HG03520 (cell line): ENCODE results near the gene GNAQ.
"Not testable (repeated sequence)": the region's sequence is repeated elsewhere in the genome, so short reads cannot be mapped to it uniquely, and the experiment has no call there.

Experiments
- ATAC-seq: cut with Tn5 transposase; IDR thresholded peaks from one replicate; pipeline ENCODE4 v1.9.1; 2021; ENCODE audit warnings: mild to moderate bottlenecking, moderate library complexity; ENCODE audit not compliant: unreplicated experiment

The GNAQ gene

DNA sequence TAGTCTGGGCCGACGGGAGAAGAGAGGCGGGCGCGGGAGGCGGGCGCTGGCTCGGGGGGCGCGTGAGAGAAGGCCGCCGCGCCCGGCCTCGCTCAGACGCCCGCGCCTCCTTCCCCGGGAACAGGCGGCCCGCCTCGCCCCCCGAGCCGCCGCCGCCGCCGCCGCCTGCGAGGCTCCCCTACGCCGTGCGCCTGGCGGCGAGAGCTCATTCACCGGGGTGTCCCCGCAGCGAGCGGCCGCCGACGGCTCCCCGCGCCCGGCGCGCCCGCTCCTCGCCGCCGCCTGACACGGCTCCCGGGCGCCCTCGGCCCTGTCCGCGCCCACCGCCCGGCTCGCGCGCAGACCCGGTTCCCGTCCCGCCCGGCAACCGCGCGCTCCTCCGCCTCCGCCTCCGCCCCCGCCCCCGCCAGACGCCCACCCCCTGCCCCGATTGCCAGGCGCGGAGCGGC is at the start of gene GNAQ:
Gene GNAQ, minus strand, starts transcription at position 368 of the 449 bp plus-strand sequence. CDS start 576 bp downstream, outside the sequence.
- no peak for ATAC-seq

DNA sequence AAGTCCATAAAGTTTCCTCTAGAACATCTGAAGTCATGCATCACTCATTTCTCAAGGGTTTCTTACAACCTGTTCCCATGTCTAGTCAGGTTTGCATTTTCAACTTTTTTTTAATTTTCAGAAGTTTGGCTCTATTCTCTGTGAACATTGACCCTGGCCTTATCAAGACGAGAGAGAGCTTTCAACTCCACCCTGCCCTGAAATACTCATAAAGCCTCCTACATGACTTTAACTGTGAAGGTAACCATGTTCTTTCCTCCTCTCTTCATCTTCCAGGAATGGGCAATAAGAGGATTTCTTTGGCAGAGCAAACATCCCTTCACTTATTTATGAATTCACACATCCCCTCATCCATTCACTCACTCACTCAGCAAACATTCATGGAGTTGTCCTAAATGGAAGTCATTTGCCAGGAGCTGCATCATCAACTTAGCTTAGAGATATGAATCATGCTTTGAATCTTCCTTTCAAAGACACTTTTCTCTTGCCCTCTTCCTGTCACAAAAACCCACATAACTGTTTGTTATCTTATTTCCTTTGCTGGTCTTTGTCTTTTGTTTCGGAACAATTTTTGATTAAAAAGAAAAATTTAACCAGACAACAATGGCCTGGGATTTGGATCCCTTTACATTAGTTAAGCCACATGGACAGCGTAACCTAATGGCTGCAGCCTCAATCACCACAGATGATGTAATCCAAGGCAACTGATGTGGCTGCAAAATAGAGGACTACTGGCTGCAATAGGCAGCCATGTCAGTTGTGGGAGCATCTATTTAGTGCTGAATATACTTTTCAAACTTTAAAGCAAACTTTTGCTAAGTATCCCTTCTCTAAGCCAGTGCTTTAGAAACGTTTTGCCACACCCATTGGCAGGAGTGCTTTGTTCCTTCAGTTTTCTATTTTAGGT is 43.0 kb upstream of the GNAQ start:
- no peak for ATAC-seq

- ATAC-seq, result no peak
These were observed 42.1 kb upstream of the GNAQ start for GRCh38 chr9:78073722-78074121.

DNA sequence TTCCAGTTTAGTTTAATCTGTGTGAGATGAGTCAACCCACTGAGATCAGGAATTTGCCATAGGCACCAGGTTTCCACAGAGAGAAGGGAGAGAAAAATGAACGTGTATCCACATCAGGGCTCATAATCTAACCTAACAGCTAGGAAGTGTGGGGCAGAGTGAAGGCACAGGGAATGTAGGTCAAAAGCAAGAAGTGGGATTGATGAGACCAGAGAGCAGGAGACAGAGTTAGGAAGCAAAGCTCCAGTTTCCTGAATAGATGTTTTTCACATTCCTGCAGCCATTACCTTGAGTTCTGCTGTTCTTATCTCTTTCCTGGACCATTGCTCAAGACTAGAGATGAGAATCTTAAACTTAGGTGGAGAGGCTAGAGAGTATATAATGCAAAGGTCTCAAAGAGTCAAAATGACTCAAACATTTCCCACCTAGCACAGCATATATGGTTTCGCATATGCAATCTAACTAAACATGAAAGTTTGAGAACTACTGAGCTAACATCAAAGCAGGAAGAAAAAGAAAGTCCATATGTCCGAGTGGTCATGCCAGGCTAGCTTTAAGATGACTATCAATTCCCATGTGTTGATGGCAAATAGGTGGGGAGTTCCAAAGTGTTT is 41.1 kb upstream of the GNAQ start:
- ATAC-seq, result no peak

- ATAC-seq, result no peak
These were observed 38.9 kb upstream of the GNAQ start for GRCh38 chr9:78070521-78070920.

DNA sequence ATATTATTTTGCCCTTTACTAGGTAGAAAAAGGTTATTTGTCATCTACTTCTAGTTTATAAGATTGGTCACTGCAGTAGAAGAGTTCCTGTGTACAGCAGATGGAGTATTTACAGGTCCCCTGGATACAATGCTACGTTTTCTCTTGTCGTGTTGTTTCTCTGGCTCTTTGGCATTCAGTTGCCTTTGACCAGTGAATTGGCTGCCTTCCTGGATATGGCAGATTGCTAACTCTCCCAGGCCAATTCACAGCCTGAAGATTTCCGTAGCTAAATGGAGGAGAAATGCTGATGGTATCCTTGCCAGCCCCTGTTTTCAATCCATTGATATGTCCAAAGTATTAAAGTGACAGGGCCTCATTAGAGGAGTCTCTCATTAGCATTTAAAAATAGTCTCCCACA is 32.5 kb upstream of the GNAQ start:
- ATAC-seq, result no peak

DNA sequence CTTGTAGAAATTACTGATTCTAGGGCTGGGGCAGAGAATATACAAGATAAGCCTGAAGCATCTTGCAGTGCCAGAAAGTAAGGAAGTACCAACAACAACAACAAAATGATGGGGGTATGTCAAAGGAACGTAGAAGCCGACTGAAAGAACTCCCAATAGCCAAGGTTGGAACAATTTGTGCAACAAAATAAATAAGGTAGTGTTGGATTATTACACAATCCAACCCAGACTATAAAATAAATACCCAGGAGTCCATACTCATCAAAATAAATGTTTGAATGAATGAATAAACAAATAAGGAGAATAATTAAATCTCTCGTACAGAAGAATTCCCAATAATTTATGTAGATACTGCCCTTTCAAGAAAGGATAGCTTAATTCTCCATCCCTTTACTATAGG is 31.1 kb upstream of the GNAQ start:
- no peak for ATAC-seq

DNA sequence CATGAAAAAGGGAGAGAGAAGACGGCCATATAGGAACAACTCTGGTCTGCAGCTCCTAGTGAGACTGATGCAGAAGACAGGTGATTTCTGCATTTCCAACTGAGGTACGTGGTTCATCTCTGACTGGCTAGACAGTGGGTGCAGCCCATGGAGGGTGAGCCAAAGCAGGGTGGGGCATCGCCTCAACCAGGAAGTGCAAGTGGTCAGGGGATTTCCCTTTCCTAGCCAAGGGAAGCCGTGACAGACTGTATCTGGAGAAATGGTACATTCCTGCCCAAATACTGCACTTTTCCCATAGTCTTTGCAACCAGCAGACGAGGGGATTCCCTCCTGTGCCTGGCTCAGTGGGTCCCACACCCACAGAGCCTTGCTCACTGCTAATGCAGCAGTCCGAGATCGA is 22.6 kb upstream of the GNAQ start:
- not testable (repeated sequence) for ATAC-seq

- ATAC-seq, result no peak
These were observed 22.0 kb upstream of the GNAQ start for GRCh38 chr9:78053627-78054026.

DNA sequence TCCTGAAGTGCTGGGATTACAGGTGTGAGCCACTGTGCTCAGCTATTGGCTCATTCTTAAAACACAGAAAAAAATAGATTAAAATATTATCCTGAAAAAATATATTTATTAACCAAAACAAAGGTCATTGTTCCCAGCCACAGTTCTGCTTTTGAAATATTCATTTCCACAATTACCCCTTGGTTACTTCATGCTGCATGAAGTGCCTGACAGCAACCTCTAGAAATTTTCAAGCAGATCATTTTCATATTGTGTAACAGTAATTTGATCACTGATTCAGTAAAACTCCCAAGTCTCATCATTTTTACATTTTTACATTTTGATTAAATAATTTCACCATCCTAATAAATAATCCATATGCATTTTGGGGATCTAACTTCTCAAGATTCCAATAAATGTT is 18.8 kb upstream of the GNAQ start:
- no peak for ATAC-seq

DNA sequence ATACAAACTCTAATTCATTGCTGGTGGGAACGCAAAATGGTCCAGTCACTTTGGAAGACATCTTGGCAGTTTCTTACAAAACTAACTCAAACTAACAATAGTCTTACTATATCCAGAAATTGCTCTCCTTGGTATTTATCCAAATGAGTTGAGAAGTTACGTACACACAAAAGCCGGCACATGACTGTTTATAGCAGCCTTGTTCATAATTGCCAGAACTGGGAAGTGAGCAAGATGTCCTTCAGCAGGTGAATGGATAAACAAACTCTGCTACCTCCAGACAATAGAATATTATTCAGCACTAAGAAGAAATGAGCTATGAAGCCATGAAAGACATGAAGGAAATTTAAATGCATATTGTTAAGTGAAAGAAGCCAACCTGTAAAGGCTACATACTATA is 17.9 kb upstream of the GNAQ start:
- no peak for ATAC-seq

DNA sequence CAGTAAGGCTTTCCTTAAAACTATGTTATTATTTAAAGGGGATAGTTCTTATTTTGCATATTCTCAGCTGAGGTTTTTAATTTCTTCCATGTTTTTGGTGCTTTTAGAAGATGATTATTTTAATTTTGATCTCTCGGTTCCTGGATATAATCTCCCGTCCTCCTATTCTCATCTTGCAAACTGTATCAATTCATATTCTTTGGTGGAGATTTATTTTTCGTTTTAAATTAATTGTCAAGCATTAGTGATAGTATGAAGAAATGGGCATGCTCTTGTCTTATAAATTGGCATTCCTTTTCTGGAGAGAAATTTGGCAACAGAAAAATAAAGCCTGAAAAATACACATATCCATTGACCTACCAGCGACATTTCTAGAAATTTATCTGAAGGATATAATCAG is 15.5 kb upstream of the GNAQ start:
- ATAC-seq, result no peak

GRCh38 chr9:78046112-78046511 is 14.5 kb upstream of the GNAQ start:
- no peak for ATAC-seq

DNA sequence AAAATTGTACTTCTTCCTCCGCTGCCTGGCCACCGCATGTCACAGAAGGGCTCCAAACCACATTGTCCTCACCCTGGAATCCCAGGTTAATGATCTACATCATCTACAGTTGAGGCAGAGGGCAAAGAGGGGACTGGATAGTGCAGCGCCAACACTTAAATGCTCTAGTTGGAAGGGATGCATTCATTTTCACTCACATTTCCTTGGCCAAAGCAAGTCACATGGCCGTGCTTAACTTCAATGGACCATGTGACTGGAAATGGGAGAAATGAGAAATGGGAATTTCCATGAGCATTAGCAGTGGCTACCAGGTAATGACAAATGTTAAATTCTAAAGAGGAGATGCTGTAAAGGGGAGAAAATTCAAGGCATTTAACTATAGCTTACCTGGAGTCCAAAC is 13.3 kb upstream of the GNAQ start:
- ATAC-seq, result no peak

DNA sequence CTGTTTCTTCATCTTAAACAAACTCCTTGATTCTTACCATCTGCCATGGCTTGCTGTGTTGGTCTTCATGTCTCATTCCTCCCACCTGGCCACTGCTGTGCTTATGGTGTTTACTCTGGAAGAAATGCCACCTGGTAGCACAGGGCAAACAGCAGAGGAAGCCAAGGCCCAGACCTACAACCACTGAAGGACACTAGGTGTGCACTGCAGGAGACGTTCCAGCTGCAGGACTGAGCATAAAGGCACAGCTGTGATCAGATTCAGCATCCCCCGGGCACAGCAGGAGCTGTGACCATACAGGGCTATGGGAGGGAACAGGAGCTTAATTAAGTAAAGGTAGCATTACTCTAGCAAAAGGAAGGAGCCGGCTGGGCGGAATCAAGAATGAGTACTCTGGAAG is 12.6 kb upstream of the GNAQ start:
- no peak for ATAC-seq

GRCh38 chr9:78041971-78042370 is 10.4 kb upstream of the GNAQ start:
- ATAC-seq, result no peak

DNA sequence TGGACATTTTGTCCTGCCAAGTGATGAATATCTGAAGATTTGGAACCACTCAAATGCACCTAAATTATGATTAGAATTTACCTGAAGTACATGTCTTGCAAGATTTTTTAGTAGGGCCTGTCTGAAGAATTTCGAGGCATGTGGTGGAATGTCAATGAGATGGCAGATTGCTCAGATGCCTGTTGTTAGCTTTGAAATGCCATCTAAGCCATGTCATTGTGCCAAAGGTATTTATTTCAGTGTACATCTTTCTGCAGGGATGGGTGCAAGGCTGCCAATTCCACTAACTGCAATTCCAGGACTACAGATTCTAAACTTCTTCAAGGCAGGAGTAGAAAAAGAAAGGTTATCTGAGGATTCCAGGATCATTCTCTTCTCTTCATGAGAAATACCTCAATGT is 9.1 kb upstream of the GNAQ start:
- ATAC-seq, result no peak

- ATAC-seq, result no peak
These were observed 7.1 kb upstream of the GNAQ start for GRCh38 chr9:78038620-78039300.

GRCh38 chr9:78035383-78035993 is 3.9 kb upstream of the GNAQ start:
- ATAC-seq, result no peak

GRCh38 chr9:78033870-78034269 is 2.3 kb upstream of the GNAQ start:
- ATAC-seq, result no peak

DNA sequence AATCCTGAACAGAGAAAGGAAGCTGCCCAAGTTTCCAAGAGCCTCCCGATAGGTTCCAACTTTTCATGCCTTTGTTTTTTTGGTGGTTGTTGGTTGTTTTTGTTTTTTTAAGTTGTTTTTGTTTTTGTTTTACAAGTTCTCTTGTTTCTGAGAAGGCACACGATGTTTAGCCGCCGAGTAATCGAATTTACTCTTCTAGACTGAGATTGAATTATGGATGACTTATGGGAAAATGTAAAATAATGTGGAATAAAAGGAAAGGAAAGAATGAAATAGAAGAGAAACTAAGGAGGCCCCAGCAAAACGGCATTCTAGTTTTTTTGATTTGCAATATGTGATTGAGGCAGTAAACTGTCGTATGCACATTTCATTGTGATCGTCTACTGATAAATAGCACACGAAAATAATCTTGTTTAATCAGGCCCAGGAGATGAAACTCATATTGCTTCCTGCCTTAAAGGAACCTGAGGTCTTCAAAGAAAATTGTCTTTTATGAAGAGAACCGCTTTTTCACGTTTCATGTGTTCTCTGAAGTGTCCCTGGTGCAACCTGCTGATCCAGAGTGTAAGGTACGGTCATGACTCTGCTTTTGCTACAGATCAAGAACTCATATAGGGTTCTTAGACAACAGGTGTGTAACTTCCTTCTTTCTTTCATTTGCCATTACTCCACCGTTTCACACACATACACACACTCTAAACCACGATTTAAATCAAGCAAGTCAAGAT is 1.3 kb upstream of the GNAQ start:
- no peak for ATAC-seq
